Parietal lobe (tissue), 1 donor: ENCODE data around the gene GALK1. TPM values are rescaled to one million over a fixed set of nuclear protein-coding genes. Genes with fewer than 3 reads are reported as not detected.

Experiments used
- total RNA-seq: library from RNA; depleted of rRNA; stranded (reverse); fragments of >200 nt; gene quantifications from one replicate; pipeline ENCODE4 v1.2.3, GENCODE V29; 2014

The GALK1 gene
- 9.4 TPM for total RNA-seq

DNA sequence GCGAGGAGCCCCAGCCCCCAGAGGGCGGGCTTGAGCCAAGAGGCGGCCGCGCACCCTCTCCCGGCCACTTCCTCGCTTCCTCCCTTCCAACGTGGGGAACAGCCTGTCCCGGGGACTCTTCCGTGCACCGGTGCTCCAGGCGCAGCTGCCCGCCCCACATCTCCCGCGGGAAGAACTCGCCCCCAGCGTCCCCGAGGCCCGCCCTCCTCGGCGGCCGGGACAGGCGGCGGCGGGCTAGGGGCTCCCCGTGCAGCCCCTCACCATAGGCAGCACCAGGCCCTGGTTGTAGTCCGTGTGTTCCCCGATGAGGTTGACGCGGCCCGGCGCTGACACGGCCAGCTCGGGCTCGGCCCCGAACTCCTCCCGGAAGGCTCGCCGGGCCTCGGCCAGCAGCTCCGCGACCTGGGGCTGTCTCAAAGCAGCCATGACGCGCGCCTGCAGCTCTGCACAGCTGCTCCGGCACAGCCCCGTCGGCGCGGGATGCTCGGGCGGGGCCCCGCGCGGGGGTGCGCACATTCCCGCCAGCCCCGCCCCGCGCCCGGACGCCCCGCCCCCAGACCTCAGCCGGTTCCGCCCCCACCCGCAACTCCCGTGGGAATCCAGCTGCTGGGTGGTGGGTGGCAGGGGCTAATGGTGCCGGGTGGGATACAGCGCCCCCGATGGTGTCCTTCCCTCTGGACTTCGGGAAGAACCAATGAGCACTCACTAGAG is at the start of gene GALK1:
TSS of gene GALK1 (minus strand) at position 482 of the 711 bp plus-strand sequence. CDS start at position 426, 56 bp downstream.

DNA sequence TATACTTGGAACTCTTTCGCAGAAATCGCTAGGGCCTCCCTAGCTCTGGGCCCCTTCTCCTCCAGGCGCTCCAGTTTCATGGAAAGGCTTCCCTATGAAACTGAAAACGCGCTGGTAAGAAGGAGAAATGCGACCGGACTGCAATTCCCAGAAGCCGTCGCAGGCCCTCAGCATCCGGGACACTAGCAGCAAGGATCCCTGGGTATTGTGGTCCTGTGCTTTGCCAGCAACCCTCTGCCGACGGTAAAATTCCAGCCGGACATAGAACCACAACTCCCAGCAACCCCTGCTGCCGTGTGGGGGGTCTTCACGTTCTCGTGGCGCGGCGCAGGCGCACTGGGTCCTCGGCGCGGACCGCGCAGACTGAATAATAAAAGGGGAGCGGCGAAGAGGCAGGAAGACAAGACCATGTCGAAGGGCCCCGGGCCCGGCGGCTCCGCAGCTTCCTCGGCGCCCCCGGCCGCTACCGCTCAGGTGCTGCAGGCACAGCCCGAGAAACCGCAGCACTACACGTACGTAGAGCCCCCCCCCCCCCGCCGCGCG is 19.6 kb upstream of the GALK1 start, which contains the start of gene UNK:
TSS of gene UNK (plus strand) at position 334 of the 543 bp plus-strand sequence. CDS start at position 409, 75 bp downstream.

DNA sequence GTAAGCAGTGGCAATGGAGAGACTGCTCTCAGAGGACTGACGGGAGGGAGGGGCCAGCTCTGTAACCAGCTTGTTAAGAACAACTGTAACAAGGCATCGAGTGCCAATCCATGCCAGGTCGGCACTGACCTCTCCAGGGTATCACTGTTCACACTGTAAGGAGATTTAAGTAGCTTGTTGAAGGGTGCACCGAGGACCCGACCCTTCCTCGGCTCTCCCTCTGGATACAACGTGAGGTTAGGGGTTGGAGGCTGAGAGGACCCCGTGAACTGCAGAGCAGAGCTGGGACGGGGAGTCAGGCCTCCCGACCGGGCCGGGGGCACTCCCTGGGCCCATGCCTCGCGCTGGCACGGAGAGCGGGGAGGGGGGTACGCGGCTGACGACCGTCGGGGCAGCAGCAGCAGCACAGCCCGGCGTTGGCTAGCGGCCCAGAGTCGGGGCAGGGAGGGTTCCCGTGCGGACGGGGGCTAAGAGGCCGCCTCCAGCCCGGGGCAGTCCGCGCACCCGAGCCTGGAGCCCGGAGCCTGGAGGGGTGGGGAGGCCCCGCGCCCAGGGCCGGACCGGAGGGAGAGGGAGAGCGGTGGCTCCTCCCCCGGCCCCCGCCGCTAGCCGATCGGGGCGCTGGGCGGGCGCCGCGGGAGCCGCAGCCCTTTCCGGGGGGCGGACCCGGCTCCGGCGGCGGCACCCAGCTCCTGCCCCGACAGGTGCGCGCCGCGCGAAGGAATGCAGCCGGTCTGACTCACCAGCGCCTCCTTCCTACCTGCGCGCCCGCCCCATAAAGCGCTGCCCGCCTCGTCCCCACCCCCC is 44.1 kb downstream of the GALK1 start, which contains the start of gene ITGB4:
TSS of gene ITGB4 (plus strand) at position 804 of the 807 bp plus-strand sequence. CDS start 3,245 bp downstream, outside the sequence.

Other genes starting within 250 kb of the GALK1 start
- gene CASKIN2, start 249.7 kb downstream of the GALK1 start, total RNA-seq = 5.9 TPM
- gene TSEN54, start 248.7 kb downstream of the GALK1 start, total RNA-seq = 18.2 TPM
- 1.6 TPM for gene LLGL2, start 239.5 kb downstream of the GALK1 start, total RNA-seq
- gene MYO15B, start 177.4 kb downstream of the GALK1 start, total RNA-seq = 59.5 TPM
- 0.31 TPM for gene SMIM5, start 131.8 kb downstream of the GALK1 start, total RNA-seq
- 21.3 TPM for gene RECQL5, start 98.0 kb downstream of the GALK1 start, total RNA-seq
- 64.8 TPM for gene SAP30BP, start 97.9 kb downstream of the GALK1 start, total RNA-seq
- 2.5 TPM for gene ITGB4, start 43.7 kb downstream of the GALK1 start, total RNA-seq
- gene UNK, start 19.6 kb upstream of the GALK1 start, total RNA-seq = 83.6 TPM
- 0.94 TPM for gene UNC13D, start 79.2 kb upstream of the GALK1 start, total RNA-seq
- 51.6 TPM for gene WBP2, start 90.1 kb upstream of the GALK1 start, total RNA-seq
- gene TRIM47, start 113.4 kb upstream of the GALK1 start, total RNA-seq = 10.3 TPM
- gene TRIM65, start 131.8 kb upstream of the GALK1 start, total RNA-seq = 12.2 TPM
- 37.9 TPM for gene MRPL38, start 139.7 kb upstream of the GALK1 start, total RNA-seq
- gene FBF1, start 175.8 kb upstream of the GALK1 start, total RNA-seq = 25.4 TPM
- 81.4 TPM for gene ACOX1, start 214.0 kb upstream of the GALK1 start, total RNA-seq
- gene TEN1, start 214.0 kb upstream of the GALK1 start, total RNA-seq = 13.5 TPM
- 3.1 TPM for gene CDK3, start 235.7 kb upstream of the GALK1 start, total RNA-seq